ENCODE measurements around the gene MMP15.
"Not testable (repeated sequence)": the region's sequence is repeated elsewhere in the genome, so short reads cannot be mapped to it uniquely, and the experiment has no call there.

MMP15 gene

GRCh38 chr16:58049232-58050185 lies 24.0 kb downstream of the MMP15 start:
- no peak for DNase-seq

DNA sequence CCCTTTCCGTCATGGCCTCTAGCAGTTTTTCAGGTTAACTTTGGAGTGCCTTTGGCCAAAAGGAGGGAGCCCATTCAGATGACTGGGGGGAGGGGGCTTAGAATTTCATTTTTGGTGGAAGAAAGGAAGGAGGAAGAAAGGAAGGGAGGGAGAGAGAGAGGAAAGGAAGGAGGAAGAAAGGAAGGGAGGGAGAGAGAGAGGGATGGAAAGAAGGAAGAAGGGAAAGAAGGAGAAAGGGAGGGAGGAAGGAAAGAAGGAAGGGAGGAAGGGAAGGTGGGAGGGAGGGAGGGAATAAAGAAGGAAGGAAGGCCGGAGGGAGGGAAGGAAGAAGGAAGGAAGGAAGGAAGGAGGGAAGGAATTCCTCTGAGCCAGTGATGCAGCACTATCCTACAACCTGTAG lies 25.7 kb downstream of the MMP15 start:
- DNase-seq = no peak

GRCh38 chr16:58051821-58052603 lies 26.5 kb downstream of the MMP15 start:
- no peak for DNase-seq

DNA sequence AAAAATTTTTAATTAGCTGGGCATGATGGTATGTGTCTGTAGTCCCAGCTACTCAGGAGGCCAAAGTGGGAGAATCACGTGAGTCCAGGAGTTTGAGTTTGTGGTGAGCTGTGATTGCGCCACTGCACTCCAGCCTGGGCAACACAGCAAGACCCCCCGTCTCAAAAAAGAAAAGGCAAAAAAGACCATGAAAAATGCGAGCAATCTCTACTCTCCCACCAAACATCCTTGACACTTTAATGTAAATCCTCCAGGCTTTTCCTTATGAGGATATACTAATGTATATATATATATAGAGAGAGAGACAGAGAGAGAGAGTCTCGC lies 28.1 kb downstream of the MMP15 start:
- DNase-seq = no peak

DNA sequence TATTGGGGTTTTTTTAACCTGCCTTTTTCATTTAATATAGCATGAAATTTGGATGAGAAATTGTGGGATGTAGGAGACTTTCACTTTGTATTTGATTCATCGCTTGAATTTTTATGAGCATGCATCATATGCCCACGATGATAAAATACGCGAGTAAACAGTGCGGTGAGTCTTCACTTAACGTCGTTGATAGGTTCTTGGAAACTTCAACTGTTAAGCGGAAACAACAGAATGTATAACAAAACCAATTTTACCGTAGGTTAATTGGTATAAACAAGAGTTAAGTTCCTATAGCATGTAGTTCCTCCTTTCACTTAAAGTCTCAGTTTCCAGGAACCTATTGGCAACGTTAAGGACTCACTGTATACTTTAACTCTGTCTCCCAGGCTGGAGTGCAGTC lies 28.7 kb downstream of the MMP15 start:
- DNase-seq = no peak

GRCh38 chr16:58056580-58056979 lies 31.0 kb downstream of the MMP15 start:
- no peak for DNase-seq

- no peak for DNase-seq
Measured at GRCh38 chr16:58057121-58057520, 31.6 kb downstream of the MMP15 start.

DNA sequence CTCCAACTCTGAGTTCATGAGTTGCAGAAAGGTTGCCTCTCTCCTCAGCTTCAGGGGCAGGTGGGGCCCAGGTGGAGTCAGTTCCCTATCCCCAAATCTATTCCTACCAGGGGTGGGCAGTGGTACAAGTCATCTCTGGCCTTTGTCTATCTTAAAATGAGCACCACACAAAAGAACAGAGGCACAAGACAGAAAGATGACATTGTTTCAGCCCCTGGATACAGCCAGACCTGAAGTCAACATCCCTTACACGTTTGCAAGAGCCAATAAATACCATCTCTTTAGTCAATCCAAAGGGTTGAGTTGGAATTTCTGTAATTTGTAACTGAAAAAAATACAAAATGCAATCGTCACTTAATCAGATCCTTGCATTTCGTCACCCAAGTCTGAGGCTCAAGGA lies 32.2 kb downstream of the MMP15 start:
- no peak for DNase-seq

- DNase-seq = no peak
Measured at GRCh38 chr16:58062821-58063220, 37.3 kb downstream of the MMP15 start.

- no peak for DNase-seq
Measured at GRCh38 chr16:58063377-58064076, 38.0 kb downstream of the MMP15 start.

- no peak for DNase-seq
Measured at GRCh38 chr16:58070585-58070984, 45.0 kb downstream of the MMP15 start.

GRCh38 chr16:58072134-58072533 lies 46.6 kb downstream of the MMP15 start:
- not testable (repeated sequence) for DNase-seq

GRCh38 chr16:58073086-58073485 lies 47.5 kb downstream of the MMP15 start:
- DNase-seq = not testable (repeated sequence)

DNA sequence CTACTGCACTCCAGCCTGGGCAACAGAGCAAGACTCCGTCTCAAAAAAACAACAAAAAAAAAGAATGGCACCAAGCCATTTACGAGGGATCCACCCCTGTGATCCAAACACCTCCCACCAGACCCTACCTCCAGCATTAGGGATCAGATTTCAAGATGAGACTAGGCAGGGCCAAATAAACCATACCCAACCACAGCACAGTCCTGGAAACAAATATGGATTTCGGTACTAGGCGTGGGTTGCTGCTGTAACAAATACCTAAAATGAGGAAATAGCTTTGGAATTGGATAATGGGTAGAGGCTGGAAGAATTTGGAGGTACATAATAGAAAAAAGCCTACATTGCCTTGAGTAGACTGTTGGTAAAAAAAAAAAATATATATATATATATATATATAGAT lies 49.1 kb downstream of the MMP15 start:
- DNase-seq = no peak

DNA sequence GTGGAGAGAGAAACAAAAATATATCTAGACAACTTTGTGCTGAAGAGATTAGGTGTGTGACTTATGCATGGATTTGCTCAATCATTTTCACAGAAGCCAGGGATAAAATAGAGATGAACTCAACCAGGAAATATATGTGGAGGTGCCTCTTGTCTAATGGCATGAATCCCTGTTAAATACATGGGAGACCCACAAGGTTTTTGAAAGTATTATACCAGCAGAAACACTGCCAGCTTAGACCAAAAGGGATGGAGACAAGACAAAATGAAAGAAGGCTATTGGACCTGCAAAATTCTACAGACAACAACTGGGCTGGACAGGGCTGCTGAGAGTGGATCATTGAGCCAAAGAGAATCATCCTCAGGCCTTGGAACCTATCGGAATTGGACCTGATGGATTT lies 51.0 kb downstream of the MMP15 start:
- no peak for DNase-seq

DNA sequence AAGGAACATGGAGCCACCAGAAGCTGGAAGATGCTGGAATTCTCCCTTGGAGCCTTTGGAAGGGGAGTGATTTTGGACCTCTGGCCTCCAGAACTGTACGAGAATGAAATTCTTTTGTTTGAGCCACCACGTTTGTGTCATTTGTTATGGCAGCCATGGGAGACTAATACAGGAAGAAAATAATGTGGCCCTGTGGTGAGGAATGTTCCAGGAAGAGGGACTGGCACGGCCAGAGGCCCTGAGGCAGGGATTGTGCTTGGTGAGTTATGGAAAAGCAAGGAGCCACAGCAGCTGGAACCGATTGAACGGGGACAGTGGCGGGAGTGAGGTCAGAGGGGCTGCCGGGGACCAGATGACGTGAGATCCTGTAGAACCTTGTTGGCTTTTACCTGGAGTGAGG lies 52.2 kb downstream of the MMP15 start:
- no peak for DNase-seq

GRCh38 chr16:58080657-58081056 lies 55.1 kb downstream of the MMP15 start:
- DNase-seq = not testable (repeated sequence)

DNA sequence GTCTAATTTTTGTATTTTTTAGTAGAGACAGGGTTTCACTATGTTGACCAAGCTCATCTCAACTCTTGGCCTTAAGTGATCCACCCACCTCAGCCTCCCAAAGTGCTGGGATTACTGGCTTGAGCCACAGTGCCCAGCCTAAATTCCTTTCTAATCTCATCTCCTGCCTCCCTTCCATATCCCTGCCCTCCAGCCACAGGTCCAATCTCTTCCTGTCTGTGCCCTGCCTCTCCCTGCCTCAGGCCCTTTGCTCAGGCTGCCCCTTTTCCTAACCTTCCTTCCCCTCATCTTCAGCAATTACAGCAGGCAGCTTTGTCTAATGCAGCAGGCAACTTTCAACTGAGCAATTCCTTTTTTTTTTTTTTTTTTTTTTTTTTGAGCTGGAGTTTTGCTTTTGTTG lies 56.8 kb downstream of the MMP15 start:
- no peak for DNase-seq

DNA sequence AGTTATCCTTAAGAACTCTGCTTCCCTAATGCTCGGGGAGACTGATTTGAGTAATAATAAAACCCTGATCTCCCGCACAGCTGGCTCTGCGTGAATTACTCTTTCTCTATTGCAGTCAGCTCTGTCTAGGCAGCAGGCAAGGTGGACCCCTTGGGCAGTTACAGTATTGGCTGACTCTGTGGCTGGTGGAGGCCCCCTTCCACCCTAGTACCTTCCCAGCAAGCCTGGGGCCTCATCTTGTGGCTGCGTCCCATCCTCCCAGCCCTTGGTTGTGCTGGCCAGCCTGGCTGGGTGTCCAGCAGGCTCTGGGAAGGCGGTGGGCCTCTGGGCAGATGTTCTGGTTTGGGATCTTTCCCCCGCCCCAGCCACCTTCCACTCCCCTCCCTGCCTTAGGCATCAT lies 59.1 kb downstream of the MMP15 start:
- no peak for DNase-seq

DNA sequence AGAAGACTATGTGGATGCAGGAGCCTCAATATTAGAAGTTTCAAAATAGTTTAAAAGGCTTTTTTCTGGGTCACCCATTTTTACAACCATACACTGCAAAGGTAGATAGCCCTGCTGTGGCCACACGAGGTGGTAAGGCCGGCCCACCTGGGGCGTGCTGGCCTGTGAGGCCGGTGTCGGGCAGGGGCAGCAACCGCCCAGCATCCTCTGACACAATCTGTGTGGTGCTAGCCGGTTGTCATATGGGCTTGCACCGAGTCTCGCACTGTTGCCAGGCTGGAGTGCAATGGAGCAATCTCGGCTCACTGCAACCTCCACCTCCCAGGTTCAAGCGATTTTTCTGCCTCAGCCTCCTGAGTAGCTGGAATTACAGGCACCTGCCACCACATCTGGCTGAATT lies 59.6 kb downstream of the MMP15 start:
- DNase-seq = no peak

DNA sequence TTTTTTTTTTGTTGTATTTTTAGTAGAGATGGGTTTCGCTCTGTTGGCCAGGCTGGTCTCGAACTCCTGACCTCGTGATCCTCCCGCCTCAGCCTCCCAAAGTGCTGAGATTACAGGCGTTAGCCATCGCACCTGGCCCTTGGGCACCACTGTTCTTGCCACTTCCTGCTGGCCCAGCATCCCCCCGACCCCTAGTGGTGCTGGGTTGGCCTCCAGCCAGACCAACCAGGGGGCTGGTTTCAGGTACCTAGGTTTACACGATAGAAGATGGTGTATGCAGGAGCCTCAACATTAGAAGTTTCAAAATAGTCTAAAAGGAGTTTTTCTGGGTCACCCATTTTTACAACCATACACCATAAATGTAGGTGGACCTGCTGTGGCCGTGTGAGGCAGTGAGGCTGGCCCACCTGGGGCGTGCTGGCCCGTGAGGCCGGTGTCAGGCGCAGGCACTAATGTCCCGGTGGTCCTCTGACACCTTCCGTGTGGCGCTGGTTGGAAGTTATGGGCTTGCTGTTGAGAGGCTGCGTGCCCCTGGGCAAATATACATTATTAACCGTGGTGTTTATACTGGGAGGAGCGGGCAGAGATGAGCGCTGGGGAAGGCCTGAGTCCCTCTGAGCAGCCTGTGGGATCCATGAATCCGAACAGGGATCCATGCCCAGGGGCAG lies 60.2 kb downstream of the MMP15 start:
- DNase-seq = no peak

DNA sequence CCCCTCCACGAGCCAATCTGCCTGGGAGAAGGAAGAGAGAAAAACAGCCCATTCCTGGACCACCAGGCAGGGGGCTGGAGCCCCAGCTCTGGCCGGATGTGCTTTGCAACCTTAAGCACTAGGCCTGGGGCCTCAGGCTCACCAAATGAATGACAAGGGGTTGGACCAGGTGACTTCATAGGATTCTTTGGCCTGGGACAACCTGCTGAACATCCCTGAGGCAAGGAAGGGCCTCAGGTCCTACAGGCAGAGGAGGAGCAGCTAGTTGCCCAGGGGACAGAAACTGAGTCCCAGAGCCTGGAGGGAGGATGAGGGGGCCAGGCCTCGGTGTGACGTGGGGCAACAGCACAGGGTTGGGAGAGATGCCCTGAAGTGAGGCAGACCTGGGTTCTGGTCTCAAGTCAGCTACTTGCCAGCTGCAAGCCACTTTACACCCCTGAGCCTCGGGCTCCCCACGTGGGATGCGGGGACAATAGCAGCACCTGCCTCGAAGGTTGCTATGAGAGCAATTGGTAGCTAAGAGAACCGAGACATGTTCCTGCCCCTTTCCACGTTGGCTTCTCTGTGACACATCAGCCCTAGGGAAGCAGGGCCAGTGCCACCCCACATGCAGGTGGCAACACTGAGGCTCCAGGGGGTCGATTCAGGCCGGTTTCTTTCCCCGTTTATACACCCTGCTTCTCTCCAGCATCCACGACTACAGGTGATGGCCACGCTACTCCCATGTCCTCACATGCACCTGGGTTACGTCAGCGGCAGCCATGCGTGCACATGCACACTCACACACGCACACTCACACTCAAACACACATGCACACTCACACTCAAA lies 61.0 kb downstream of the MMP15 start:
- no peak for DNase-seq

All from fibroblast of skin of right quadriceps (primary cell).